ENCODE data around the gene TMUB2.

TMUB2 gene

GRCh38 chr17:44191369-44191768, 4.6 kb downstream of the TMUB2 start:
- DNase-seq (ENCODE audit: low read depth): no peak
- TF ChIP-seq CTCF (conservative IDR thresholded peaks at IDR 0.05; ENCODE audit: low read length): no peak
- no peak overlapping the region for H3K4me3 ChIP-seq (ENCODE audit: low read length)

DNA sequence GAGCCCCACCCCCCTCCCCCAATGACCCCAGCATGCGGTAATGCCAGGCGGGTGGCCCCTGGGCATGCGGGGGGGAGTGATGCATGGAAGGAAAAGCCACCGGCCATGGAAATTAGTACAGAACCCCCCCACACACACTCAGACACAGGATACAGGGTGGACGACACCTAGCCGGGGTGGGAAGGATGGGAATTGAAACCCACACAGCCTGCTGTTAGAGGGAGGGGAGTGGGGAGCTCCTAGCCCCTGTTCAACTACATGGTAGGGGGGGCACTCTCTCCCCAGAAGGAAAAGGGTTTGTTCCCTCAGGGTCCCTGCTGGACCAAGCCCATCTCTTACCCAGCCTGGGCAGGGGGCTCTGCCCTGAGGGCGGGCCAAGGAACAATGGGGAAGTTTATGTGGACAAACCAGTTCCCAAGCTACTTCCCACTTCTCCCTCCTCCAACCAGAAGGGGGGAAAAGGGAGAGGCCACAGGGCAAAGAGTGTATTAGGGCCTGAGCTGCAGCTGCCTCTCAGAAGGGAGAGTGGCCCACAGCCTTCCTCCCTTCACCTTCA, 5.2 kb downstream of the TMUB2 start:
- DNase-seq (ENCODE audit: low read depth): no peak
- TF ChIP-seq CTCF (conservative IDR thresholded peaks at IDR 0.05; ENCODE audit: low read length): no peak
- no peak overlapping the region for H3K4me3 ChIP-seq (ENCODE audit: low read length)

- DNase-seq (ENCODE audit: low read depth): no peak
- no peak for TF ChIP-seq CTCF (conservative IDR thresholded peaks at IDR 0.05; ENCODE audit: low read length)
- H3K4me3 ChIP-seq (ENCODE audit: low read length): no peak overlapping the region
Observed at GRCh38 chr17:44192750-44193149, 6.0 kb downstream of the TMUB2 start.

DNA sequence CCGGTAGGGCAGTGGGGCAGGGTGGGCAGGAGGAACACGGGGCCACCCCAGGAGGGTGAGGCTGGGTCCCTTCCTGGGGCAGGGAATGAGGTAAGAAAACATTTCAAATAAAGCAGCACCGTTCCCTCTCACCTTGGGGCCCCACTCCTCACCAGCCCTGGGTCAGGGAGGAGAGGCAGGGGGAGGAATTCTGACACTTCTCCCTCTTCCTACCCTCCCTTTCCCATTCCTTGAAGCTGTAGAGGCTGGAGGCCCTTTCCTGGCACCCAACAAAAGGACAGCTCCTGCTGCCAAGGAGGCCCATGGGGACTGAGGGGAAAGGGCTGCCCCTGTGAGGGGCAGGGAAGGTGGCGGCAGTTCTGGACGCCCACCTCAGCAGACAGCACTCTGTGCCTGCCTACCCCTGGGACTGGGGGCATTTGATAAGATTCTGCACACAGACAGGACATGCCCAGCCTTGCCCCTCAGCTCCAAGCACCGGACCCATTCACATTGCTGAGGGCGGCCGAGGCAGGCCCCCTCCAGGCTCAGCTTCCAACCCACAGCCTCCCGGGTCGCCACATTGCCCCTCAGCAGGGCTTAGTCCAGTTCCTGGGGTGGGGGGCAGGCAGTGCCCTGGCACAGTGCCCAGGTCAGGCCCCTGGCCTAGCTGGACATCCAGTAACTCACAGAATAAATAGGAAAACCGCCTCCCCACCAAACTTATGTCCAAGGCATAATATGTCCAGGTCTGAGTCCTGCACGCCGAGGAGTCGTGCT, 6.7 kb downstream of the TMUB2 start:
- H3K4me3 ChIP-seq (ENCODE audit: low read length): no peak overlapping the region
- no peak for TF ChIP-seq CTCF (conservative IDR thresholded peaks at IDR 0.05; ENCODE audit: low read length)
- DNase-seq (ENCODE audit: low read depth): no peak

- no peak for TF ChIP-seq CTCF (conservative IDR thresholded peaks at IDR 0.05; ENCODE audit: low read length)
- no peak for DNase-seq (ENCODE audit: low read depth)
- no peak overlapping the region for H3K4me3 ChIP-seq (ENCODE audit: low read length)
Observed at GRCh38 chr17:44197107-44197506, 10.3 kb downstream of the TMUB2 start.

DNA sequence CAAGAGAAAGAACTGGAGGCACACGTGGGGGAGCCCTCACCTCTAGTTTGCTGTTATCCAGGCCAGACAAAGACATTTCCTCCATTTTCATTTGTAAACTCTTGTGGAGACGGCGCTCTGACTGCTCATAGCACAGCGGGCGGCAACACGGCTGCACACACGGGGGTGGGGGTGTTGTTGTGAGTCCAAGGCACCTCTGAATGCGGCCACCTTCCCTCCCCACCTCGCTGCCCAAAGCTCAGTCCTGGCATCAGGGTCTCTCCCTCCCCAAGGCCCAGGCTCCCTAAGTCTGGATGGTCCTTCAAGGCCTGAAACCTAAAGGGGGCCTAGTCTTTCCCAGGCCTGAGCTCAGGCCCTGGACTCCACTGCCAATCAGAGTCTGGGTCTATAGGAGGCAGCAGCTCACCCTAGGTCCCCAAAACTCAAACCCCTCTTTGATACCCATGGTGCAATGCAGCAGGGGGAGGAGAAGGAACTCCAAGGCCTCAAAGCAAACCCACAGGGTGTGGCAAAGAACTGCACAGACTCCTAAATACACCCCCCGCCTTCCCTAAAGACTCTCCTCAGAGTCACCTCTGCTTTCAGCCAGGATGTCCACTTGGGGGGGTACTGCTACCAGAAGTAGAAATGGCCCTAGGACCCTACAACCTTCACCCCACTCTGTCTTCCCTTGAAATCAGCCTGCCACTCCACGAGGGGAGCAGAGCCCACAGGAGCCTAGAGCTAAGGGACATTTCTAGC, 11.4 kb downstream of the TMUB2 start:
- peak overlapping the region; percentile 82 for H3K4me3 ChIP-seq (ENCODE audit: low read length)
- DNase-seq (ENCODE audit: low read depth): peak; percentile 76
- peak; percentile 36 for TF ChIP-seq CTCF (conservative IDR thresholded peaks at IDR 0.05; ENCODE audit: low read length)

Data from AG10803 (cell line).